ENCODE results near the gene IMMP1L.

The IMMP1L gene

GRCh38 chr11:31493235-31493634 is 16.2 kb downstream of the IMMP1L start:
- H3K4me1 ChIP-seq (ENCODE audit: insufficient read depth, insufficient read length): no peaks in the 10 kb centered on the region
- H3K36me3 ChIP-seq (ENCODE audit: insufficient read depth, insufficient read length, low read length): peaks cover 4% of the 10 kb centered on the region
- H3K9ac ChIP-seq (ENCODE audit: insufficient read length, low read depth): no peak overlapping the region
- TF ChIP-seq ZNF274 (IDR thresholded peaks at IDR 0.05; ENCODE audit: low read depth, low read length) (no peak), SUZ12 (IDR thresholded peaks at IDR 0.05; ENCODE audit: extremely low read depth, insufficient read depth, insufficient read length) (no peak), YY1 (IDR thresholded peaks at IDR 0.05; ENCODE audit: insufficient read depth, insufficient read length) (no peak)
- H3K4me3 ChIP-seq (ENCODE audit: insufficient read length, low read depth): no peak overlapping the region
- H3K9me3 ChIP-seq (ENCODE audit: insufficient read depth, low read length): peaks cover 16% of the 10 kb centered on the region; the same call in 1 of the 2 replicates
- no peak for DNase-seq (ENCODE audit: low read depth, low spot score)
- H3K27me3 ChIP-seq (ENCODE audit: insufficient read depth, insufficient read length): no peaks in the 10 kb centered on the region

DNA sequence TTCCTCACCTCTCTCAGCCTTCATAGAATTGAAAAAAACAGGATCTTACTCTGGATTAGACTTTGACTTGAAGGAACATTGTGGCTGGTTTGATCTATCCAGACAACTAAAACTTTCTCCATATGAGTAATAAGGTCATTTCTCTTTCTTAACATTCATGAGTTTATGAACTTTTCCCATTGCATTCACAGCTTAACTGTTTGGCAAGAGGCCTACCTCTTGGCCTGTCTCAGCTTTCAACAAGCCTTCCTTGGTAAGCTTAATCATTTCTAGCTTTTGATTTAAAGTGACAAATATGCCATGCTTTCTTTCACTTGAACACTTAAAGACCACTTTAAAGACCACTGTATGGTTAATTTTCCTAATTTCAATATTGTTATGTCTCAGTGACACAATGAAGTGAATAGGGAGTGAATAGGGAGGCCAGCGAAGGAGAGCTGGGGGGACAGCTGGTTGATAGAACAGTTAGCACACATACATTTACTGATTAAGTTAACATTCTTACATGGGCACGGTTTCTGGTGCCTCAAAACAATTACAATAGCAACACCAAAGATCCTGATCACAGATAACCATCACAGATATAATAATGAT is 17.0 kb downstream of the IMMP1L start:
- peaks cover 4% of the 10 kb centered on the region for H3K36me3 ChIP-seq (ENCODE audit: insufficient read depth, insufficient read length, low read length)
- H3K9me3 ChIP-seq (ENCODE audit: insufficient read depth, low read length): peaks cover 16% of the 10 kb centered on the region; the same call in 1 of the 2 replicates
- no peaks in the 10 kb centered on the region for H3K4me1 ChIP-seq (ENCODE audit: insufficient read depth, insufficient read length)
- no peak overlapping the region for H3K4me3 ChIP-seq (ENCODE audit: insufficient read length, low read depth)
- no peak for TF ChIP-seq SUZ12 (IDR thresholded peaks at IDR 0.05; ENCODE audit: extremely low read depth, insufficient read depth, insufficient read length)
- H3K27me3 ChIP-seq (ENCODE audit: insufficient read depth, insufficient read length): no peaks in the 10 kb centered on the region
- DNase-seq (ENCODE audit: low read depth, low spot score): no peak
- no peak overlapping the region for H3K9ac ChIP-seq (ENCODE audit: insufficient read length, low read depth)

- DNase-seq (ENCODE audit: low read depth, low spot score): peak; percentile 15
These were observed 21.6 kb downstream of the IMMP1L start for GRCh38 chr11:31487848-31488247.

DNA sequence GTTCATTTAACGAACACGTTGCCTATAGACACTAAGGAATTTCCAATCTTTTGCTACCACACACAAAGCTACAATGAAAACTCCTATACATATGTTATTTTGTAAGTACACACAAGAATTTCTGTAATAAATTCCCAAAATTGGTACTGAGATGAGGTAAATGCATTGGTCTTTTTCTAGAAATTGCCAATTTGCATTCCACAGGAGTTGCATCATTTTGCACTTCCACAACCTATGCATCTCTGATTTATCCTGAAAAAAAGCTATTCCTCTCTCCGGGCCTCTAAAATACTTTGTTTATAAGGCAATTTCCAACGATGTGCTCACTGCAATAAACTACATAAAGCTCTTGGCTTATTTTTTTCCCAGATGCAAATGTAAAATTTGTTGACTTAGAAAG is 24.9 kb downstream of the IMMP1L start:
- TF ChIP-seq YY1 (IDR thresholded peaks at IDR 0.05; ENCODE audit: insufficient read depth, insufficient read length) (no peak), SUZ12 (IDR thresholded peaks at IDR 0.05; ENCODE audit: extremely low read depth, insufficient read depth, insufficient read length) (no peak), ZNF274 (IDR thresholded peaks at IDR 0.05; ENCODE audit: low read depth, low read length) (no peak)
- H3K36me3 ChIP-seq (ENCODE audit: insufficient read depth, insufficient read length, low read length): no peaks in the 10 kb centered on the region
- no peaks in the 10 kb centered on the region for H3K27me3 ChIP-seq (ENCODE audit: insufficient read depth, insufficient read length)
- no peak overlapping the region for H3K9ac ChIP-seq (ENCODE audit: insufficient read length, low read depth)
- no peaks in the 10 kb centered on the region for H3K9me3 ChIP-seq (ENCODE audit: insufficient read depth, low read length)
- DNase-seq (ENCODE audit: low read depth, low spot score): no peak
- no peak overlapping the region for H3K4me3 ChIP-seq (ENCODE audit: insufficient read length, low read depth)
- no peaks in the 10 kb centered on the region for H3K4me1 ChIP-seq (ENCODE audit: insufficient read depth, insufficient read length)

More at GRCh38 chr11:31487848-31488247, 21.6 kb downstream of the IMMP1L start:
- H3K4me1 ChIP-seq (ENCODE audit: insufficient read depth, insufficient read length): no peaks in the 10 kb centered on the region
- no peaks in the 10 kb centered on the region for H3K9me3 ChIP-seq (ENCODE audit: insufficient read depth, low read length)
- no peaks in the 10 kb centered on the region for H3K36me3 ChIP-seq (ENCODE audit: insufficient read depth, insufficient read length, low read length)
- no peak overlapping the region for H3K9ac ChIP-seq (ENCODE audit: insufficient read length, low read depth)
- TF ChIP-seq SUZ12 (IDR thresholded peaks at IDR 0.05; ENCODE audit: extremely low read depth, insufficient read depth, insufficient read length) (no peak), ZNF274 (IDR thresholded peaks at IDR 0.05; ENCODE audit: low read depth, low read length) (no peak), YY1 (IDR thresholded peaks at IDR 0.05; ENCODE audit: insufficient read depth, insufficient read length) (no peak)
- H3K4me3 ChIP-seq (ENCODE audit: insufficient read length, low read depth): no peak overlapping the region
- H3K27me3 ChIP-seq (ENCODE audit: insufficient read depth, insufficient read length): no peaks in the 10 kb centered on the region

- Histone ChIP-seq H3K9ac (ENCODE audit: insufficient read length, low read depth) (no peak overlapping the region), H3K36me3 (ENCODE audit: insufficient read depth, insufficient read length, low read length) (no peaks in the 10 kb centered on the region), H3K4me3 (ENCODE audit: insufficient read length, low read depth) (no peak overlapping the region), H3K9me3 (ENCODE audit: insufficient read depth, low read length) (no peaks in the 10 kb centered on the region), H3K4me1 (ENCODE audit: insufficient read depth, insufficient read length) (no peaks in the 10 kb centered on the region), H3K27me3 (ENCODE audit: insufficient read depth, insufficient read length) (no peaks in the 10 kb centered on the region)
- no peak for TF ChIP-seq ZNF274 (IDR thresholded peaks at IDR 0.05; ENCODE audit: low read depth, low read length)
- no peak for TF ChIP-seq SUZ12 (IDR thresholded peaks at IDR 0.05; ENCODE audit: extremely low read depth, insufficient read depth, insufficient read length)
- no peak for TF ChIP-seq YY1 (IDR thresholded peaks at IDR 0.05; ENCODE audit: insufficient read depth, insufficient read length)
- no peak for DNase-seq (ENCODE audit: low read depth, low spot score)
These were observed 28.5 kb downstream of the IMMP1L start for GRCh38 chr11:31480930-31481329.

DNA sequence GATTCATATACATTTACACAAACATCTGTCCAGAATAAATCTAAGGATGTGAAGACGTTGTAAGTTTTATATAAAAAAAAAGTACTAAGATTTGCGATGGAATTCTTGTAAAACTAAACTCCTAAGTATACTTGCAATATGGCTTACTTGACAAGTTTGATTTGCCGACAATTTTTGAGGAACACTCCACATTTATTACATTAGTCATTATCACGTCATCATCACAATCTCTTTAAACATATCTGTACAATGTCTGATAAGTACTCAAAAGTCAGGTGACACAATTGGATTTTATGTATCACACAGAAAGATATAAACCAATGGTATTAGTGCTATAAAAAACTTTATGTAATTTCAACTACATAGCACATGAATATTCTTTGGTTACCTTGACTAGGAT is 30.4 kb downstream of the IMMP1L start:
- Histone ChIP-seq H3K36me3 (ENCODE audit: insufficient read depth, insufficient read length, low read length) (no peaks in the 10 kb centered on the region), H3K4me3 (ENCODE audit: insufficient read length, low read depth) (no peak overlapping the region), H3K9me3 (ENCODE audit: insufficient read depth, low read length) (no peaks in the 10 kb centered on the region), H3K9ac (ENCODE audit: insufficient read length, low read depth) (no peak overlapping the region), H3K27me3 (ENCODE audit: insufficient read depth, insufficient read length) (no peaks in the 10 kb centered on the region), H3K4me1 (ENCODE audit: insufficient read depth, insufficient read length) (no peaks in the 10 kb centered on the region)
- TF ChIP-seq SUZ12 (IDR thresholded peaks at IDR 0.05; ENCODE audit: extremely low read depth, insufficient read depth, insufficient read length) (no peak), ZNF274 (IDR thresholded peaks at IDR 0.05; ENCODE audit: low read depth, low read length) (no peak), YY1 (IDR thresholded peaks at IDR 0.05; ENCODE audit: insufficient read depth, insufficient read length) (no peak)
- DNase-seq (ENCODE audit: low read depth, low spot score): no peak

GRCh38 chr11:31478223-31478590 is 31.2 kb downstream of the IMMP1L start:
- no peaks in the 10 kb centered on the region for H3K36me3 ChIP-seq (ENCODE audit: insufficient read depth, insufficient read length, low read length)
- H3K9me3 ChIP-seq (ENCODE audit: insufficient read depth, low read length): no peaks in the 10 kb centered on the region
- no peak for TF ChIP-seq ZNF274 (IDR thresholded peaks at IDR 0.05; ENCODE audit: low read depth, low read length)
- TF ChIP-seq YY1 (IDR thresholded peaks at IDR 0.05; ENCODE audit: insufficient read depth, insufficient read length): no peak
- no peak for TF ChIP-seq SUZ12 (IDR thresholded peaks at IDR 0.05; ENCODE audit: extremely low read depth, insufficient read depth, insufficient read length)
- H3K27me3 ChIP-seq (ENCODE audit: insufficient read depth, insufficient read length): no peaks in the 10 kb centered on the region
- no peaks in the 10 kb centered on the region for H3K4me1 ChIP-seq (ENCODE audit: insufficient read depth, insufficient read length)
- no peak overlapping the region for H3K9ac ChIP-seq (ENCODE audit: insufficient read length, low read depth)
- no peak overlapping the region for H3K4me3 ChIP-seq (ENCODE audit: insufficient read length, low read depth)
- no peak for DNase-seq (ENCODE audit: low read depth, low spot score)
